Measurements from ENCODE around the gene SMAGP.

DNA sequence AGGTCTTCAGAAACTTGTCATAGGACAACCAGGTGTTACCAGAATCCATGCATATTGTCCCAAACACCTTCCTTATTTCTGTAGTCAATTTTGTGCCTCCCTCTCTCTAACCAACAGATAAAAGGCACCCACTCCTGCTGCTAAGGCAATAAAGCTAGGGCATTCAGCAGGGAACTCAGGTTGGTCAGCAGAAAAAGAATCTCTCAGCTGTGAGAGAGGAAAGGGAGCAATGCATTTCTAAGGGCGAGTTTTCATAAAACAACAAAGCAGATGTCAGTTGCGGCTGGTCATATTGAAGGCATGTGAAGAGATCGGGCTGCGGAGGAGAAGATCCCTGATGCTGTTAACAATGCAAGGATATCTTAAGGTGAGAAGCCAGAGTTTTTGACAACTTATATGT lies 45.0 kb downstream of the SMAGP start:
- TF ChIP-seq CTCF (IDR thresholded peaks at IDR 0.05) (no peak), POLR2A (IDR thresholded peaks at IDR 0.05) (no peak)

All from thyroid gland (tissue), 4 donors.